ENCODE measurements around the gene AIPL1.

AIPL1 gene

GRCh38 chr17:6461792-6462524 lies 27.0 kb upstream of the AIPL1 start:
- no peak for TF ChIP-seq CTCF (IDR thresholded peaks at IDR 0.05; ENCODE audit: control insufficient read depth, insufficient read depth, low read depth, low read length, missing control alignments)
- no peak for DNase-seq (ENCODE audit: low read depth)
- H3K4me3 ChIP-seq (ENCODE audit: control insufficient read depth, low read depth, low read length), result no peak overlapping the region

- no peak for TF ChIP-seq CTCF (IDR thresholded peaks at IDR 0.05; ENCODE audit: control insufficient read depth, insufficient read depth, low read depth, low read length, missing control alignments)
- no peak for DNase-seq (ENCODE audit: low read depth)
- H3K4me3 ChIP-seq (ENCODE audit: control insufficient read depth, low read depth, low read length), result no peak overlapping the region
These were observed 26.3 kb upstream of the AIPL1 start for GRCh38 chr17:6461246-6461645.

DNA sequence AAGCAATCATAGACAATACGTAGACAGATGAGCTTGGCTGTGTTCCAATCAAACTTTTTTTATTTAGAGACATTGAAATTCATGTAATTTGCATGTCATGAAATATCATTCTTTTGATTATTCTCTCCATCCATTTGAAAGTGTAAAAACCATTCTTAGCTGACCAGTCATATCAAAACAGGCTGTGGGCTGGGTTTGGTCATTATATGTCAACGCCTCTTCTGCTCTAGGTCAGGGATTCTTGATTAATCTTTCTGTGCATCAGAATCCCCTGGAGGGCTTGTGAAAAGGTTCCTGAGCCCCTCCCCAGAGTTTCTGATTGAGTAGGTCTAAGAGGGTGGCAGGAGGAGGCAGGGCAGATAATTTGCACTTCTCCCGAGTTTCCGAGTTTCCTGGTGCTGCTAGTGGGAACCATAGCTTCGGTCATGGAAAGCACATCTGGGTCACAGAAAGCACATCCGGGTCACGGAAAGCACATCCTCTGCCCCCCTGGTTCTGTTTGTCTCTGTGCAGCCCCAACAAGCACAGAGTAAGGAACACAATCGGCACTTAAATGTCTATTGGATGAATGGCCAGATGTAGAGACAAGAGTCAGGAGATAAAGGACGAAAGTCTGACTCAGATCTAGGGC lies 25.7 kb upstream of the AIPL1 start:
- TF ChIP-seq CTCF (IDR thresholded peaks at IDR 0.05; ENCODE audit: control insufficient read depth, insufficient read depth, low read depth, low read length, missing control alignments), result no peak
- no peak overlapping the region for H3K4me3 ChIP-seq (ENCODE audit: control insufficient read depth, low read depth, low read length)
- no peak for DNase-seq (ENCODE audit: low read depth)

DNA sequence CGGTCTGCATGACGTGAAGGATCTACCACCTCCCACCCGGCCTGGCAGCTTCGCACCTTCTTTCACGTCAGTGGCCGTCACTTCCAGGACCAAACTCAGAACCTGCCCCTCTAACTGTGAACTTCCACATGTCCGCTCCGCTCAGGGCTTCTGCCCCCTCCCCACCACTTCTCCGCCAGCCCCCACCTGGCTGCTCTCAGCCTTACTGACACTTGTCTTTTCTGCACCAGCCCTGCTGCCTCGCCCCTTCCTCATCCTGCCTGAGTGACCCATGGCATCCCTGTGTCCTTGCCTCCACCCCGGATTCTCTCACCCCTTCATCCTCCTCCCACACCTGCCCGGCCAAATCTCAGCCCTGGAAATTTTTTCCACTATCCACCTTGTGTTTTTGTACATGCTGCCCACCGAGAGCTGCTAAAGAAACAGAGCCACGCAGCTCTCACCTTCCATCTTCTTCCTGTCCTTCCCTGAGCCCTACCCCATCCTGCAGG lies 23.6 kb upstream of the AIPL1 start:
- DNase-seq (ENCODE audit: low read depth), result no peak
- H3K4me3 ChIP-seq (ENCODE audit: control insufficient read depth, low read depth, low read length), result no peak overlapping the region
- no peak for TF ChIP-seq CTCF (IDR thresholded peaks at IDR 0.05; ENCODE audit: control insufficient read depth, insufficient read depth, low read depth, low read length, missing control alignments)

DNA sequence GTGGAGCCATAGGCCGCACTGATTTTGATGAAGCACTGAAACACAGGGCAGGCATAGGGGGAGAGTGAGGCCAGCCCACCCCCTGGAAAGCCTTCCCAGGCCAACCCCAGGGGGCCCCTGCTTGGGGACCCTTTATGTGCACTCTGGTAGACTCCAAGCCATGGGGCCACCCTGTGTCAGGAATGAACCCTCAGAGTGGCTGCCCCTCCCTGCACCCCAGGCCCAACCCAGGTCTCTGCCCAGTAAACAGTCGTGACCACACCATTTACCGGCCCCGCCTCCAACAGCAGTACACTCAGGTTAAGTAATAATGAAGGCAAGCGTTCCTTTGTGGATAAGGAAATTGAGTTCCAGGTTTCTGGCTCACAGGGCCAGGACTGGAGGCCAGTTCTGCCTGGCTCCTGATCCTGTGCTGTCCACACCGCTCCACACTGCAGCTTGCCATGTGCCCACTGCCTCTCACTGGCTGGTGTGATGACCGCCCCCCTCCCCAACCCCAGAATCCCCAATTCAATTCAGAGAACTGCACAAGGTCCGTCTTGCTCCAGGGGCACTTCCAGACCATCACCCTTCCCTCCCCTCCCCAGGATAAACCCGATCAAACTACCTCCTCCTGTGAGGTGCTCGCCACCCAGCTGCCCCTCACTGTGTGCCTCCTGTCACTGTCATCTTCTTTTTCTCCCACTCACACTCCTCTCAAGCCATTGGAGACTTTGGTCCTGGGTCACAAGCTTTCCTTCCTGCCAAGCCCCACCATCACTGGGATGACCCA lies 23.0 kb upstream of the AIPL1 start:
- DNase-seq (ENCODE audit: low read depth), result no peak
- no peak overlapping the region for H3K4me3 ChIP-seq (ENCODE audit: control insufficient read depth, low read depth, low read length)
- no peak for TF ChIP-seq CTCF (IDR thresholded peaks at IDR 0.05; ENCODE audit: control insufficient read depth, insufficient read depth, low read depth, low read length, missing control alignments)

- no peak for DNase-seq (ENCODE audit: low read depth)
- H3K4me3 ChIP-seq (ENCODE audit: control insufficient read depth, low read depth, low read length), result no peak overlapping the region
- TF ChIP-seq CTCF (IDR thresholded peaks at IDR 0.05; ENCODE audit: control insufficient read depth, insufficient read depth, low read depth, low read length, missing control alignments), result no peak
These were observed 22.2 kb upstream of the AIPL1 start for GRCh38 chr17:6456914-6457687.

Measured in AG09309 (cell line).